ENCODE data around the gene TRPM3. TPM values are rescaled to one million over a fixed set of nuclear protein-coding genes. Genes with fewer than 3 reads are reported as not detected.

Gene TRPM3
- total RNA-seq, 1 experiment from 2014 or later, result not detected

DNA sequence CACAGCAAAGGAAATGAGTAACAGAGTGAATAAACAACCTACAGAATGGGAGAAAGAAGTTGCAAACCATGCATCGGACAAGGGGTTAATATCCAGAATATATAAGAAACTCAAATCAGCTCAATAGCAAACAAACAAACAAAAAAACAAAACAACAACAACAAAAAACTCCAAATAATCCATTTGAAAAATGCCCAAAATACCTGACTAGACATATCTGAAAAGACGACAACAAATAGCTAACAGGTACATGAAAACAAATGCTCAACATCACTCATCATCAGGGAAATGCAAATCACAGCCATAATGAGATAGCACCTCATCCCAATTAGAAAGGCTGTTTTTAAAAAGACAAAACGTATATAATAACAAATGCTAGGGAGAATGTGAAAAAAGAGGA, 111.2 kb downstream of the TRPM3 start:
- DNase-seq, result no peak
- Mint-ChIP-seq H3K4me1 (ENCODE audit: low read depth, unreplicated experiment) (no peaks in the 10 kb centered on the region), H3K4me3 (ENCODE audit: unreplicated experiment) (no peak overlapping the region), H3K27ac (ENCODE audit: unreplicated experiment) (no peak overlapping the region), H3K36me3 (ENCODE audit: insufficient read depth, unreplicated experiment) (no peaks in the 10 kb centered on the region), H3K27me3 (ENCODE audit: insufficient read depth, unreplicated experiment) (no peaks in the 10 kb centered on the region), H3K9me3 (ENCODE audit: unreplicated experiment) (no peaks in the 10 kb centered on the region)
- H3K4me1 ChIP-seq, result no peaks in the 10 kb centered on the region
- BruUV-seq (replicated peaks), result no TSS peak
- no peak for TF ChIP-seq CTCF (IDR thresholded peaks at IDR 0.05; ENCODE audit: insufficient read depth in 1 of 2, low read depth in 1 of 2, low read length in 1 of 2, severe bottlenecking in 1 of 2, unreplicated experiment in 1 of 2)
- no peaks in the 10 kb centered on the region for H3K9me3 ChIP-seq
- no peaks in the 10 kb centered on the region for H3K36me3 ChIP-seq (ENCODE audit: control insufficient read depth, insufficient read depth, low read length)
- ChIA-PET CTCF (no interaction called here), POLR2A (no interaction called here)
- H3K27me3 ChIP-seq (replicated peaks; ENCODE audit: control insufficient read depth, insufficient read depth, low read length), result no peaks in the 10 kb centered on the region
- H3K4me3 ChIP-seq (ENCODE audit: low read depth, low read length), result no peak overlapping the region
- intact Hi-C loops (cut with micrococcal nuclease; ENCODE audit: unreplicated experiment), result no loop called here

GRCh38 chr9:71005456-71005855, 116.0 kb downstream of the TRPM3 start:
- intact Hi-C loops (cut with micrococcal nuclease; ENCODE audit: unreplicated experiment), result loop anchor here (10.0 kb wide), 1 partner anchor 239 kb away; no protein-coding TSS in a partner anchor
- no peaks in the 10 kb centered on the region for H3K27me3 ChIP-seq (replicated peaks; ENCODE audit: control insufficient read depth, insufficient read depth, low read length)
- BruUV-seq (replicated peaks), result no TSS peak
- H3K4me3 Mint-ChIP-seq (ENCODE audit: unreplicated experiment), result no peak overlapping the region
- no peaks in the 10 kb centered on the region for H3K9me3 ChIP-seq
- no peak for TF ChIP-seq CTCF (IDR thresholded peaks at IDR 0.05; ENCODE audit: insufficient read depth in 1 of 2, low read depth in 1 of 2, low read length in 1 of 2, severe bottlenecking in 1 of 2, unreplicated experiment in 1 of 2)
- no peak overlapping the region for H3K4me3 ChIP-seq (ENCODE audit: low read depth, low read length)
- DNase-seq, result no peak
- no peak overlapping the region for H3K27ac Mint-ChIP-seq (ENCODE audit: unreplicated experiment)
- H3K27me3 Mint-ChIP-seq (ENCODE audit: insufficient read depth, unreplicated experiment), result no peaks in the 10 kb centered on the region
- CTCF ChIA-PET, result no interaction called here
- no peaks in the 10 kb centered on the region for H3K36me3 Mint-ChIP-seq (ENCODE audit: insufficient read depth, unreplicated experiment)
- no peaks in the 10 kb centered on the region for H3K9me3 Mint-ChIP-seq (ENCODE audit: unreplicated experiment)
- no peaks in the 10 kb centered on the region for H3K4me1 Mint-ChIP-seq (ENCODE audit: low read depth, unreplicated experiment)
- no peaks in the 10 kb centered on the region for H3K36me3 ChIP-seq (ENCODE audit: control insufficient read depth, insufficient read depth, low read length)
- H3K4me1 ChIP-seq, result no peaks in the 10 kb centered on the region
- POLR2A ChIA-PET, result no interaction called here

GRCh38 chr9:71004196-71004595, 117.2 kb downstream of the TRPM3 start:
- no peaks in the 10 kb centered on the region for H3K9me3 Mint-ChIP-seq (ENCODE audit: unreplicated experiment)

More at GRCh38 chr9:71004196-71004595, 117.2 kb downstream of the TRPM3 start:
- H3K36me3 ChIP-seq (ENCODE audit: control insufficient read depth, insufficient read depth, low read length), result no peaks in the 10 kb centered on the region
- ChIA-PET POLR2A (no interaction called here), CTCF (interaction anchor here (0.7 to 1.1 kb wide), 2 partner anchors 75 to 364 kb away, joined by 3 to 5 read pairs; no protein-coding TSS in a partner anchor)
- no peak for TF ChIP-seq CTCF (IDR thresholded peaks at IDR 0.05; ENCODE audit: insufficient read depth in 1 of 2, low read depth in 1 of 2, low read length in 1 of 2, severe bottlenecking in 1 of 2, unreplicated experiment in 1 of 2)
- H3K9me3 ChIP-seq, result no peaks in the 10 kb centered on the region
- Mint-ChIP-seq H3K4me3 (ENCODE audit: unreplicated experiment) (no peak overlapping the region), H3K27me3 (ENCODE audit: insufficient read depth, unreplicated experiment) (no peaks in the 10 kb centered on the region), H3K27ac (ENCODE audit: unreplicated experiment) (no peak overlapping the region), H3K36me3 (ENCODE audit: insufficient read depth, unreplicated experiment) (no peaks in the 10 kb centered on the region), H3K4me1 (ENCODE audit: low read depth, unreplicated experiment) (no peaks in the 10 kb centered on the region)
- H3K4me3 ChIP-seq (ENCODE audit: low read depth, low read length), result no peak overlapping the region
- H3K27me3 ChIP-seq (replicated peaks; ENCODE audit: control insufficient read depth, insufficient read depth, low read length), result no peaks in the 10 kb centered on the region
- no peak for DNase-seq
- intact Hi-C loops (cut with micrococcal nuclease; ENCODE audit: unreplicated experiment), result loop anchor here (10.0 kb wide), 1 partner anchor 241 kb away; no protein-coding TSS in a partner anchor
- no peaks in the 10 kb centered on the region for H3K4me1 ChIP-seq
- BruUV-seq (replicated peaks), result no TSS peak
